Endothelial cell of umbilical vein (primary cell): ENCODE results near the gene KCND1. TPM values are rescaled to one million over a fixed set of nuclear protein-coding genes. Genes with fewer than 3 reads are reported as not detected.

Source experiments
- BruUV-seq: library from RNA; stranded (reverse); fragments of 400-500 nt; replicated peaks from 2 replicates; lab custom pipeline; 2021; lab: Mats Ljungman, UMichigan
- CTCF ChIA-PET: fragments of 300-600, 350-600 bp; sonication (Branson Sonifier 250); formaldehyde crosslinking; loops from one replicate; lab custom pipeline; 2021; ENCODE audit warnings: antibody characterized with exemption, inconsistent platforms; lab: Charles Lee
- POLR2A ChIA-PET: fragments of 300-600, 350-600 bp; sonication (Branson Sonifier 250); formaldehyde crosslinking; loops from one replicate; lab custom pipeline; 2021; ENCODE audit warnings: antibody characterized with exemption, inconsistent platforms; lab: Charles Lee
- DNase-seq: peaks from one replicate; pipeline ENCODE4 v3.0.0-alpha.2; 2011; ENCODE audit warnings: low read depth, low spot score
- FAIRE-seq: peaks from 2 replicates; lab custom pipeline; 2011; peaks lifted over from hg19 to GRCh38; lab: Jason Lieb, UNC
- H2AFZ ChIP-seq: 2 replicates; pipeline ENCODE4 v1.6.0; 2012; ENCODE audit warnings: low read depth, low read length, control low read depth, inconsistent platforms
- H3K27ac ChIP-seq: 2 replicates; pipeline ENCODE4 v1.5.1; 2011; ENCODE audit warnings: low read depth, mild to moderate bottlenecking, control low read depth, low read length, moderate library complexity; ENCODE audit not compliant: insufficient read depth
- H3K27me3 ChIP-seq, 2 experiments: 2 replicates each; pipeline versions ENCODE4 v1.6.0 to v1.6.1; 2011; ENCODE audit warnings: low read length in 2 of 2, mixed read lengths in 1 of 2; ENCODE audit not compliant: control insufficient read depth in 2 of 2, insufficient read depth in 2 of 2
- H3K36me3 ChIP-seq, 2 experiments: 2 replicates in 1 of 2; 3 replicates in 1 of 2; pipeline ENCODE4 v1.5.1; 2011; ENCODE audit warnings: low read length in 2 of 2, mild to moderate bottlenecking in 1 of 2, moderate library complexity in 1 of 2; ENCODE audit not compliant: control insufficient read depth in 2 of 2, insufficient read depth in 2 of 2; ENCODE audit errors: extremely low read depth in 1 of 2
- H3K4me1 ChIP-seq: 3 replicates; pipeline ENCODE4 v1.5.1; 2011; ENCODE audit warnings: mild to moderate bottlenecking, low read length; ENCODE audit not compliant: control insufficient read depth, insufficient read depth; ENCODE audit errors: extremely low read depth
- H3K4me2 ChIP-seq: 2 replicates; pipeline ENCODE4 v1.6.1; 2011; ENCODE audit warnings: low read length, control low read depth, mixed read lengths; ENCODE audit not compliant: insufficient read depth
- H3K4me3 ChIP-seq, 3 experiments: fragments of 200-600 bp in 1 of 3; sonication (generic), shearing (Covaris generic) in 1 of 3; replicated peaks in 1 of 3; 2 replicates each; pipeline ENCODE4 v1.5.1; 2011 to 2016; ENCODE audit warnings: control low read depth in 3 of 3, low read length in 3 of 3, mild to moderate bottlenecking in 2 of 3, inconsistent platforms in 1 of 3, low read depth in 1 of 3, moderate library complexity in 1 of 3; ENCODE audit not compliant: insufficient read depth in 1 of 3
- H3K79me2 ChIP-seq: 2 replicates; pipeline ENCODE4 v1.6.0; 2012; ENCODE audit warnings: low read length, inconsistent platforms; ENCODE audit not compliant: control insufficient read depth, insufficient read depth
- H3K9ac ChIP-seq: replicated peaks from 2 replicates; pipeline ENCODE3; 2011; ENCODE audit warnings: low read length, control low read depth; ENCODE audit not compliant: insufficient read depth; ENCODE audit errors: extremely low read depth
- H3K9me1 ChIP-seq: replicated peaks from 3 replicates; pipeline ENCODE4 v1.6.0; 2011; ENCODE audit warnings: mild to moderate bottlenecking, low read length; ENCODE audit not compliant: control insufficient read depth, insufficient read depth; ENCODE audit errors: extremely low read depth
- H3K9me3 ChIP-seq: replicated peaks from 2 replicates; pipeline ENCODE4 v1.5.1; 2012; ENCODE audit warnings: low read length, inconsistent platforms; ENCODE audit not compliant: control insufficient read depth, insufficient read depth
- H4K20me1 ChIP-seq: replicated peaks from 2 replicates; pipeline ENCODE3; 2011; ENCODE audit warnings: mild to moderate bottlenecking, low read length; ENCODE audit not compliant: control insufficient read depth, insufficient read depth; ENCODE audit errors: extremely low read depth
- EZH2 ChIP-seq: IDR thresholded peaks from 2 replicates; pipeline ENCODE4 v1.6.1; 2012; ENCODE audit warnings: borderline replicate concordance, low read depth, mild to moderate bottlenecking, moderate library complexity, low read length, inconsistent platforms; ENCODE audit not compliant: severe bottlenecking
- FOS ChIP-seq: IDR thresholded peaks from 2 replicates; pipeline ENCODE4 v1.6.1; 2011; ENCODE audit warnings: mild to moderate bottlenecking, low read length, moderate library complexity, borderline replicate concordance; ENCODE audit not compliant: insufficient read depth
- GATA2 ChIP-seq: IDR thresholded peaks from 2 replicates; pipeline ENCODE4 v1.7.0; 2011; ENCODE audit warnings: low read depth, mild to moderate bottlenecking, moderate library complexity, mixed read lengths, low read length; ENCODE audit not compliant: insufficient read length, insufficient read depth
- JUN ChIP-seq: IDR thresholded peaks from 2 replicates; pipeline ENCODE4 v1.6.1; 2011; ENCODE audit warnings: borderline replicate concordance, low read depth; ENCODE audit not compliant: insufficient read length, insufficient read depth
- MYC ChIP-seq: IDR thresholded peaks from one replicate; pipeline ENCODE4 v1.6.1; 2011; ENCODE audit warnings: mild to moderate bottlenecking, low read depth, low read length
- POLR2A ChIP-seq: IDR thresholded peaks from 2 replicates; pipeline ENCODE4 v1.6.1; 2012; ENCODE audit warnings: low read depth, mild to moderate bottlenecking, control low read depth, low read length
- POLR2AphosphoS5 ChIP-seq: IDR thresholded peaks from 2 replicates; pipeline ENCODE4 v1.6.1; 2012; ENCODE audit warnings: low read depth, mild to moderate bottlenecking, control low read depth, low read length, moderate library complexity; ENCODE audit not compliant: insufficient read depth
- dilution Hi-C: fragments of 300-500 bp; cut with MboI; formaldehyde crosslinking; loops from one replicate; pipeline ENCODE4 v1.15.0; 2019; ENCODE audit warnings: low sequenced_read_pairs; ENCODE audit not compliant: extremely low pct_ligation_motif_present
- intact Hi-C: fragments of 100-400 bp; cut with micrococcal nuclease; formaldehyde crosslinking; loops from one replicate; pipeline ENCODE4 v1.10.0; 2022
- polyA plus RNA-seq, 4 experiments: library from polyadenylated mRNA; depleted of rRNA in 3 of 4; stranded (reverse) in 3 of 4; unstranded in 1 of 4; fragments of >200 nt; gene quantifications; 2 replicates each; pipeline versions ENCODE4 v1.2.1 to v1.2.3, GENCODE V29; 2011 to 2012; ENCODE audit warnings: missing spikeins in 1 of 4
- total RNA-seq: library from RNA; stranded (reverse); gene quantifications from 2 replicates; pipeline ENCODE4 v1.2.3, GENCODE V29; 2021
- TF ChIP-seq, protein P1 (sequence below): IDR thresholded peaks from 2 replicates; pipeline ENCODE4 v1.6.1; 2011; ENCODE audit not compliant: insufficient read depth, insufficient read length
- TF ChIP-seq, protein P2 (sequence below), 2 donors: IDR thresholded peaks; 1 replicate in 1 of 2; 2 replicates in 1 of 2; pipeline ENCODE4 v1.5.1; 2011; ENCODE audit warnings: low read length in 2 of 2, mild to moderate bottlenecking in 2 of 2, moderate library complexity in 2 of 2, control low read depth in 1 of 2, inconsistent platforms in 1 of 2, low read depth in 1 of 2; ENCODE audit not compliant: insufficient read depth in 1 of 2; ENCODE audit errors: extremely low read depth in 1 of 2

Gene KCND1
- total and polyA plus RNA-seq, 2 donors (not counting 3 experiments of a cell fraction or from before 2014, with no cell fraction given) = 0.54 to 1.3 TPM

DNA sequence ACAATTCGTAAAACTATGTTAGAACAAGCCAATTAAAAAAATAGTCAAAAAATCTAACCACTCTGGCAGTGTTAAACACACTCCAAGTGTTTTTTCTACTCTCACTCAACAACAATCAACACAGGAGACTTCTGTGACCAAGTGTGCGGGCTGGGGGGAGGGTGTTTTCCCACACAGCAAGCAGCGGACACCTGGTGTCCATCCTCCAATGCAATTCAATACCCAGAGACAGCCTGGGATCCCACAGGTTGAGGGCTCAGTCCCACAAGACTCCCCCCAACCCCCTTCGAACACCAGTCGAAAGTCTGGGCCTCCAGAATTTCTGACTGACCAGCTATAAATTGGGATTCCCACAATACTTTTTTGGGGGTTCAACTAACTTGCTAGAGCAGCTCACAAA, 44.5 kb downstream of the KCND1 start:
- no peaks in the 10 kb centered on the region for H4K20me1 ChIP-seq
- no peak for TF ChIP-seq JUN
- TF ChIP-seq EZH2 = no peak
- TF ChIP-seq, protein P1, sequence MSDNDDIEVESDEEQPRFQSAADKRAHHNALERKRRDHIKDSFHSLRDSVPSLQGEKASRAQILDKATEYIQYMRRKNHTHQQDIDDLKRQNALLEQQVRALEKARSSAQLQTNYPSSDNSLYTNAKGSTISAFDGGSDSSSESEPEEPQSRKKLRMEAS = no peak
- TF ChIP-seq GATA2 = no peak
- TF ChIP-seq, protein P2, sequence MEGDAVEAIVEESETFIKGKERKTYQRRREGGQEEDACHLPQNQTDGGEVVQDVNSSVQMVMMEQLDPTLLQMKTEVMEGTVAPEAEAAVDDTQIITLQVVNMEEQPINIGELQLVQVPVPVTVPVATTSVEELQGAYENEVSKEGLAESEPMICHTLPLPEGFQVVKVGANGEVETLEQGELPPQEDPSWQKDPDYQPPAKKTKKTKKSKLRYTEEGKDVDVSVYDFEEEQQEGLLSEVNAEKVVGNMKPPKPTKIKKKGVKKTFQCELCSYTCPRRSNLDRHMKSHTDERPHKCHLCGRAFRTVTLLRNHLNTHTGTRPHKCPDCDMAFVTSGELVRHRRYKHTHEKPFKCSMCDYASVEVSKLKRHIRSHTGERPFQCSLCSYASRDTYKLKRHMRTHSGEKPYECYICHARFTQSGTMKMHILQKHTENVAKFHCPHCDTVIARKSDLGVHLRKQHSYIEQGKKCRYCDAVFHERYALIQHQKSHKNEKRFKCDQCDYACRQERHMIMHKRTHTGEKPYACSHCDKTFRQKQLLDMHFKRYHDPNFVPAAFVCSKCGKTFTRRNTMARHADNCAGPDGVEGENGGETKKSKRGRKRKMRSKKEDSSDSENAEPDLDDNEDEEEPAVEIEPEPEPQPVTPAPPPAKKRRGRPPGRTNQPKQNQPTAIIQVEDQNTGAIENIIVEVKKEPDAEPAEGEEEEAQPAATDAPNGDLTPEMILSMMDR (IDR thresholded peaks at IDR 0.05; ENCODE audit: extremely low read depth in 1 of 2, insufficient read depth in 1 of 2, low read depth in 1 of 2, low read length in 2 of 2) = no peak
- TF ChIP-seq MYC = no peak
- no peak for TF ChIP-seq POLR2A
- TF ChIP-seq POLR2AphosphoS5 = no peak
- TF ChIP-seq FOS = no peak
- H3K4me1 ChIP-seq = no peaks in the 10 kb centered on the region
- H3K36me3 ChIP-seq = peaks cover 0 to 10% of the 10 kb centered on the region in 2 experiments
- no peaks in the 10 kb centered on the region for H3K9me3 ChIP-seq
- no peaks in the 10 kb centered on the region for H3K27me3 ChIP-seq
- no peaks in the 10 kb centered on the region for H3K9me1 ChIP-seq
- POLR2A ChIA-PET = no interaction called here
- no peak overlapping the region for H3K4me3 ChIP-seq
- no peak overlapping the region for H2AFZ ChIP-seq
- CTCF ChIA-PET = interaction anchor here (0.5 kb wide), 1 partner anchor 8 kb away, joined by 3 read pairs; no protein-coding TSS in a partner anchor
- no peaks in the 10 kb centered on the region for H3K79me2 ChIP-seq
- no peak overlapping the region for H3K27ac ChIP-seq
- H3K4me2 ChIP-seq = no peak overlapping the region
- DNase-seq (no peak), FAIRE-seq (no peak)
- no TSS peak for BruUV-seq
- dilution Hi-C loops (no loop called here), intact Hi-C loops (no loop called here)
- H3K9ac ChIP-seq = no peak overlapping the region
